Right forelimb (tissue), 1 donor: ENCODE measurements around the gene GABRG3.
"Not testable (repeated sequence)": the region's sequence is repeated elsewhere in the genome, so short reads cannot be mapped to it uniquely, and the experiment has no call there.

Experiments
- DNase-seq: peaks from one replicate; pipeline ENCODE4 v3.0.0-alpha.2; 2018

Gene GABRG3

DNA sequence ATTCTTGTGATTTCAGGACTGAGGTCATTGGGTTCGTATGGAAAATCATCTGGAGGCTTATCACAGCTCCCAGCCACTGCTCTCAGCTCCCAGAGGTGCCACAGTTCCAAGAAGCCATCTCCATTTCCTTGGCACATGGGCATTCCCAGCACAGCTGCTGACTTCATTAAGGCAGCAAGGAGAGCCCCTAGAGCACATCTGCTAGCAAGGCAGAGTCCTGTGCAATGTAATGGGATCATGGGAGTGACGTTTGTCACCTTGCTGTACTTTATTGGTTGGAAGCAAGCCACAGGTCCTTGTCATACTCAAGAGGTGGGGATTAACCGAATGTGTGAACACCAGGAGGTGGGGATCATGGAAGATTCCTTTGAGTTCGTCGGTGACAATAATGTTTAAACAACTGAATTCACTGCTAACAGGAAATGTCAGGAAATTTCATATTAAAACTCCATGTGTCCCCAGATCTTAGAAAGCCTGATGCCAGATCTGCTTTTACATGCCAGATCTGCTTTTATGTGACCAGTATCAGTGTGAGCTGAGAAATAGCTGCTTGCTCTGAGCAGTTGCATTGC is 148.8 kb downstream of the GABRG3 start:
- DNase-seq, result no peak

DNA sequence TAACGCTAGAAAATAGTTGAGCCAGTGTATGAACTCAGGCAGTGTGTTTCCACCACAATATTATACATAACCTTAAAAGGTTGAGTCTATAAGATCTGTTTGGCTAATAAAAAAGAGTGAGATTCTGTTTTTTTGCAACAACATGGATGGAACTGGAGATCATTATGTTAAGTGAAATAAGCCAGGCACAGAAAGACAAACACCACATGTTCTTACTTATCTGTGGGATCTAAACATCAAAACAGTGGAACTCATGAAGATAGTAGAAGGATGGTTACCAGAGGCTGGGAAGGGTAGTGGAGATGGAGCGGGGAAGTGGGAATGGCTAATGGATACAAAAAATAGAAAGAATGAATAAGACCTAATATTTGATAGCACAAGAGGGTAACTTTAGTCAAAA is 150.7 kb downstream of the GABRG3 start:
- DNase-seq, result no peak

DNA sequence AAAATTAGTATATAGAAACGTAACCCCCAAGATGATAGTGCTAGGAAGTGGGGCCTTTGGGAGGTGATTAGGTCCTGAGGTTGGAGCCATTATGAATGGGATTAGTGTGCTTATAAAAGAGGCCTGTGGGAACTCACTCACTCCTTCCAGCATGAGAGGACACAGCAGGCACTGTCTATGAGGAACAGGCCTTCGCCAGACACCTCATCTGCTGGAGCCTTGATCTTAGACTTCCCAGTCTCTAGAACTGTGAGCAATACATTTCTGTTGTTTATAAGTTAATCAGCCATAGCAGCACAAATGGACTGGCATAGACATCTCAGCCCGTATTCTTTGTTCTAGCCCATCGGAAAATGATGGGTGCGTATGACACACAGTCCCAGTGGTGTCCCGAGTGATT is 152.3 kb downstream of the GABRG3 start:
- DNase-seq, result no peak

DNA sequence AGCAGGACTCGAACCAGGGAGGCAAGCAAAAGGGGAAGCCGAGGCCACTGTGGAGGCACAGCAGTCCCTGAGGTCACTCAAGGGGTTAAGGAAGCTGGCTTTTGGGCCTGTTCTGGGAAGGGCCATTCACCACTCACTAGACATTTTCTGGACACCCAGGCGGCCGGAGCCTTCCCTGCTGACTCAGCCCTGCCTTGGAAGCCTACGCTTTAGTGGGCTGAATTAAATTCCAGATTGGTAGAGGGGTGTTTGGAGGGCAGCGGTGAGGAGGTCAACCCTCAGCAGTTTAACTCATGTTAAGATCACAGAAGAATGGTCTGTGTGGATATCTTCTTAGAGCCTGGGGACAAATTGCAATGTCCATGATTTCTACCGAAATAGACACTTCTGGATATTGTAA is 152.8 kb downstream of the GABRG3 start:
- no peak for DNase-seq

DNA sequence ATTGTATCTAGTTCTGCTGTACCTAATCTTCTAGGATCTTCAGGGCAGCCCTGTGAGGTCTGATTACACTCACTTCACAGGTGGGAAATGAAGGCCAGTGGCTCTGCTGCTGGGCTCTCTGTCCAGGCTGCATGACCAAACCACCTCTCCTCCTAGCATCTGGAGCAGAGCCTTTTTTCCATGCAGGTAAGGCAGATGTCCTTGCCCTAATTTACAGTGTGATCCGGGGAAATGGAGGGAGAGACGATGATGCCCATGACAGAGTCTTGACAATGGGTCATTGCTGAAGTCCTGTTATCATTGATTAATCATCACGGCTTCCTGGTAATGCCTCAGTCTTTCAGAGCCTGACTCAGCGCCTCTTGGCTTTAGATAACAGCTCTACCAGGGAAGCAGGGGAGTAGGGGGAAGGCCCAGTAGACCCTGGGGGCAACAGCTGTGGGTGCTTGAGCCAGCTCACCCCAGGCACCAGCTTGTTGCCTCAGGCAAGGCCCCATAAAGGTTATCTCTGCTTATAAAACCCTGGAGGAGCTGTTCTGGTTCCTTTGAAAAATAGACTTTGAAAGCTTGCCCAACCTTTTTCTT is 153.4 kb downstream of the GABRG3 start:
- DNase-seq, result no peak

DNA sequence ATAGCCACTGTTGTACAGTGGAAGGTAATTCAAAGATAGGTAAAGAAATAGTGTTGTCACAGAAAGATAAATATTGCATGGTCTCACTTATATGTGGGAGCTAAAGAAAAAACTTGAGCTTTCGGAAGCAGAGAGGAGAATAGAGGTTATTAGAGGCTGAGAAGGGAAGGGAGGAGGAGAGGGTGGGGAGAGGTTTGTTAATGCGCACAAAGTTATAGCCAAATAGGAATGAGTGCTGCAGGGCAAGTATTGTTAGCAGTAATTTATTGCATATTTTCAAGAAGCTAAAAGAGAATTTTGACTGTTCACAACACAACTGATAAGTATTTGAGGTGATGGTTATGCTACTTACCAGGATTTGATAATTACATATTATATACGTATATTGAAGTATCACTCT is 154.2 kb downstream of the GABRG3 start:
- DNase-seq, result no peak

DNA sequence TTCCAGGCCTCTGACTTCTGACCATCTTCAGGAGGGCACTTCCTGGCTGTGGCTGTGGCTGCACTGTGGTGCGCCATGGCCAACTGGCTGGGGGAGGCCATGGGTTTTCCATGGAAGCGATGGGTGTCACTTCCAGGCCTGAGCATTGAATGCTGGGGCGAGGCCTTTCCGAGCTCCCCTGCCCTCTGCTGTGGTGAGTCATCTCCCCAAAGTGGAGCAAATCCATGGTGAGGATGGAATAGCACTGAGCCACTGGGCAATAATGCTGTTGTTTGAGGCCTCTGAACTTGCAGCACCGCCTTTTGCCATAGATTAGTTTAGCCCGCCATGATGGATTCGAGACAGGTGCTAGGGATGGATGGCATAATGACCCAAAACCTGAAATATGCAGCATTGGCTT is 155.5 kb downstream of the GABRG3 start:
- no peak for DNase-seq

DNA sequence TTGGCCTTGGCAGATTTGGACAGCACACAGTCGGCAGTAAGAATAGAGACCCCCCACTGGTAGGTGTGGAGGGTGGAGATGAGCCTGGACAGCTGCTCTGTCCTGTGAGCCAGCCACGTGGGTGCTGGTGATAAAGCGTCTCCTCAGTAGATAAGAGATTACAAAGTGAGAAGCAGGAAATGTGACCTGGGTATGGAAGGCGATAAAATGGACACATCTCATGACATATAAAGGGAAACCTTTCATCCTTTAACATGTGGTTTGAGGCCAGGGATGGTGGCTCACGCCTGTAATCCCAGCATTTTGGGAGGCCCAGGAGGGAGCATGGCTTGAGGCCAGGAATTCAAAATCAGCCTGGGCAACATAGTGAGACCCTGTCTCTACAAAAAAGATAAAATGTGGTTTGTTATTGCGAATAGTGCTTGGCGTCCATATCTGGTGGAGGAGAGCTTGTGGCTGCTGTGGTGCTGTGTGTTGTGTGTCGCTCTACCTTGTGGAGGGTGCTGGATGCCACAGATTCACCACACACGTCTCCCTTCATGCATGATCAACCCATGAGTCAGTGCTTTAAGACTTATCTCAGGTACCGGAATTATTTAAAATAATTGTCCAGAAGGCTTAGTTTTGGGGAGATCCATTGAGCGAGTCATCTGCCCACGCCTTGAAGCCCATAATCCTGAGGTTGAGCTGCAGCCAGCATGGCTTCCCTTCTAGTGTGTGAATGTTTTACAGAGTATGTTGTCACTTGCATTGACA is 157.0 kb downstream of the GABRG3 start:
- no peak for DNase-seq

DNA sequence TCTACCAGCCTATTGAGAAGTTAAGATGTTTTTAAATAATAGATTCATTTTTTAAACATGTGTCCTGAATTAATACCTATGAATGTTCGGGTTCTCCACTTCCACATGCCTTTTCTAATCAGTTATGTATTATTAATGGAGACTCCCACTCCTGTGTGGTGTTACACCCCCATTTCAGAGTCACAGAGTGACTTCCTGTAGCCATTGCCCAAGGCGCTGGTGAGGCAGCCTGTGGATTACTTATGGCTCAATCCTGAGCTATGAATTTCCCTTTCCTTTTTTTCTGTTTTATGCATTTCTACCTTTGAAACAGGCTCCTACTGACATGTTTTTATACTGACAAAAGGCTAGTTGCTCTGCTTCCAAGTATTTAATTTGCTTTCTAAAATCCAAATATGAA is 162.3 kb downstream of the GABRG3 start:
- no peak for DNase-seq

DNA sequence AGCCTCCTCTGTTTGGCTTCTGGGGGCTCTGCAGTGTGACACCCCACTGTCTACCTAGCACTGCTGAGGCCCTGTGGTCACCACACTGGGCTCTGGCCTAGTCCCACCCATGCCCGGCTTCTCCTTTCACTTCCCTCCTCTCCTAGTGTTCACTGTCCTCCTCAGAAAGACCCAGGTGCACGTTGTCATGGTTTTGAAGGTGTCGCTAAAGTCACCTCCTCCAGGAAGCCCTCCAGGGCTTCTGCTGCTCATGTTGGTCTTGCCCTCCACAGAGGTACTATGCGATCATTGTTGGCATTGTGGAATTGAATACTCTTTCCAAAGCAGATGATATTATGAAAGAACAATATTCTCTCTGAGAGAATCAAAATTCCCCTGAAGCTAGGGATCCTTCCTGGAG is 163.5 kb downstream of the GABRG3 start:
- no peak for DNase-seq

DNA sequence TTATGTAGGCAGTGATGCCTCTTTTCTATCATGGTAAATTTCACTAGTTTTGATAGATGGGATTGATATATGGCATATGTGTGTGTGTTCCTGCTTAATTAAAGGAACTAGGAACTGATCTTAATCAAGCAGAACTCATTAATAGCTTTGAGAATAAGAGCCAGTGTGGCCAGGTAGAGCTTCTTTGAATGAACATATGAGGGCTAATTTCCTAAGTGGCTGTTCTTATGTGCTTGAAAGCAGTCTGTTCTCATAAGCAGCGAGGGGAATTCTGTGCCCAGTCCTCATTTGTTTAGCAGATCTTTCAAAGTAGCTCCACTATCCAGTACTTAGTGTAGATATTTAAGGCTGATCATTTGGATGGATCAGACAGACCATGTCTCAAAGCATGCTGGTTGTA is 164.2 kb downstream of the GABRG3 start:
- no peak for DNase-seq

DNA sequence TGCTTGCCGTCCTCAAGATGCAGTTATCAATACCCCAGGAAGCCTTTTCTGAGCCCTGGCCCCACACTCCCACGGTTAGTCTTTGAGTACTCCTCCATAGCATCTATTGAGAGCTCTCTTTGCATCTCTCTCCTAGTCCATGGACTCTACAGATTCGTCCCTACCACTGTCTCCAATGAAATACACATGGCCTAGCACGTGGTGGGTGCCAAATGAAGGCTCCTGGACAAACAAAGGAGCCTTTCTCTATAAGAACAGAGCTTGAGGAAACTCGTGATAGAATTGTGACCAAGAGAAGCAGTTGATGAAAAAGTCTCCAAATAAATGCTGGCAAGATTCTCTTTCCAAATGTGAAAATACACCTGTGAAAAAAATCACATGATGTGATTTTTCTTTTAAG is 166.1 kb downstream of the GABRG3 start:
- DNase-seq, result no peak

DNA sequence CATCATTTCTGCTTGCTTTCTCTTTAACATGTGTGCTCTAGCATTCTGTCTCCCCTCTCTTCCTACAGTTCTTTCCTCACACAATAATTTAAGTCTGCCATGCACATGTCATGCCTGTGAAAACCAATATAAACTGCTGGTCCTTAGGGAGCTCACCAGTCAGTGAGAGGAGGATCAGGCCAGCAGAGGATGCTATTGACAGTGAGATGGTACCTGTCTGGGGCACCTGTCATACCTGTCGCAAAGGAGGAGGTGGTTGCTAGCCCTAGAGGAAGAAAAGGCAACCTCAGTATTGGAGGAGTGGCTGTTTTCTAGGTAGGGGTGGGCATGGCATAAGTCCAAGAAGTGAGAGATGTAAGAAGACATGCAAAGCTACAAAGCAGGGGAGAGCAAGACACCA is 194.6 kb downstream of the GABRG3 start:
- no peak for DNase-seq

DNA sequence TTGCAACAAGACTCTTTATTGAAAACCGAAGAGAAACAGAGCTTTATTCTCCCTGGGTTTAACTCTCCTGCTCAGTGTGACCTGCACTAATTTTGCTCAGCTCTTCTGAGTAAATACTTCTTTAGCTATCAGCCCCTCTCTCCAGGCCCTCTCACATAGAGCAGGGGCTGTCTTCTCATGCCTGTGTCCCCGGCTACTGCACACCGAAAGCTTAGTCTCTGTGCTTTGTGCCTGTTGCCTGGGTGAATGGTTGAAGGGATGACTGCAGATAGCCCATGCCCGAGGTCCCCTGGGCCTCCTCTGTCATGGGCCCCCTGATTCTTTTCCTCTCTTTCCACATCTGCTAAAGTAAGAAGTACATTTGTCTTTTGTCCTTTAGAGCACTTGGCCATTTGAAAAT is 195.9 kb downstream of the GABRG3 start:
- DNase-seq, result no peak

DNA sequence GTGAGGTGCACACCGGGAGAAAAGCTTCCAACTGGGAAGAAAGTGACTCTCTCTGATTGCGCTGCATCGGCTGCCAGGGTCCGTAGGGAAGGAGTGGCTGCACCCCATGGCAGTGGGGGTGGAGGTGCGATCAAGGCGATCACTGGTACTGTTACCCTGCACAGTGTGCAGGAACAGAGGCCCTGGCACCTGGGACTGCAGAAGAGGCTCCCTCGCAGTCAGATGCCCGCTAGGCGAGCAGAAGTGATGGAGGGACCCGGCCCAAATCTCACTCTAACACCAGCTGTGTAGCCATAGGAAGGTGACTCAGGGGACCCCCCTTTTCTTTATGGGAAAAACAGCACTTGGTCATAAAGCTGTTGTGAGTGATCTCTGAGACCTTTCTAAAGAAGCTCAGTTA is 196.8 kb downstream of the GABRG3 start:
- DNase-seq, result no peak

DNA sequence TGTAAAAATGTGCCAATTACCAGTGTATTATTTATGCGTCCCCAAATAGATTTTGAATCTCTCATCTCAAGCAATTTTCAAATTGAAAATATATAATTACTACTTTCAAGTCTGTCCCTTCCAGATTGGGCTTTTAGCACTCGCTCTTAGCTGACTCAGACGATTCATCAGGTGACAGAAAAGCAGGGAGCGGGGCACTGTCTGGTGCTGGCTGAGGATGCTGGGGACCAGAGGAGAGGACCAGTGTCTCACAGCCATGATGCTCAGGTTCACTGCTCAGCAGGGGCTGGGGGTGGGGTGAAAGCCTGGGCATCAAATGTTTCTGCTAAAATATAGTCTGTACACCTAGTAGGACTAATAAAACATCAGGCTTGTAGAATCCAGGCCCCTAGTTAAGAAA is 199.9 kb downstream of the GABRG3 start:
- DNase-seq, result no peak

DNA sequence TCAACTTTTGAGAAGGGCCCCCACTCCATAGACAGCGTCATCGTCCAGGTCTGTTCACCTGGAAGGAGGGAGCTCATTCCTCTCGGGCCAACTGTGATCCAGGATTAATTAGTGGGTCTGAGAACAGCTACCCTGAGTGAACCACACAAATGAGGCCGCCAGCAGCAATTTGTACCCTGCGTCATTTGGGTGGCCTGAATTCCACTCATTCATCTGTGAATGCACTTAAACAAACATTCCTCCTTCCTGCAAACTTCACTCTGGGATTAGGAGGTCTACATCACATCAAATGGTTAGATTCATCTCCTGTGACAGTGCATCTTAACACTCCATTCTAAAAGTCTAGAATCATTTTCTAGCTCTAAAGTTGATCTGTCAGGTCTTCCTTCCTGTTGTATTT is 201.8 kb downstream of the GABRG3 start:
- DNase-seq, result no peak

DNA sequence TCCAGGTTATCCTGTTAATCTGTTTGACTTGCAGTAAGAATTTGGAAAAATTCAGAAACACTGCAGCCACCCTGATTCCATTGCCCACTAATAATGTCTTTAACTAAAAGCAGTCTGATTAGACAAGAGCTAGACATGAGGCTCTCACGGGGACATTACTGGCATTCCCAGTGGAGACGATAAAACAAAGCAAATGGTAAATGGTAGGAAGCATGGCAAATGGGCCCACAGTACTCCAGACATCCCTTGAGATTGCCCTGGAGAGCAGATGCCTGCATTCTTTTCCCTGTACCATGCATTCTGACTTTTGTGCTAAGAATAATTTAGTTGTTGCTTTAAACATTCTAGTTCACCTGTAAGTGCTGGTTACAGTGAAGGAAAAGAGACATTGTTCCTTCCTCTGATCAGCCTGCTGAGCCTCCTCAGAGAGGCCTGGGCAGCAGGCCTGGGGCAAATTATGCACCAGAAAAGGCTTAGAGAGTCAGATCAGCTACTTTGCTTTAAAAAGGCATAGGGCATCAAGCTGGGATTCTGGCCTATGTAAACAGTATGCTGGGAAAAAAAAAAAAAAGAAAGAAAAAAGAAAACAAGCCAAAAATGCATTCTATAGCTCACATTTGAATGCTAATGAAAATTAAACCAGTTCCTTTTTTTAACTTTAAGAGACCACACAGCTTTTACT is 204.6 kb downstream of the GABRG3 start:
- no peak for DNase-seq

DNA sequence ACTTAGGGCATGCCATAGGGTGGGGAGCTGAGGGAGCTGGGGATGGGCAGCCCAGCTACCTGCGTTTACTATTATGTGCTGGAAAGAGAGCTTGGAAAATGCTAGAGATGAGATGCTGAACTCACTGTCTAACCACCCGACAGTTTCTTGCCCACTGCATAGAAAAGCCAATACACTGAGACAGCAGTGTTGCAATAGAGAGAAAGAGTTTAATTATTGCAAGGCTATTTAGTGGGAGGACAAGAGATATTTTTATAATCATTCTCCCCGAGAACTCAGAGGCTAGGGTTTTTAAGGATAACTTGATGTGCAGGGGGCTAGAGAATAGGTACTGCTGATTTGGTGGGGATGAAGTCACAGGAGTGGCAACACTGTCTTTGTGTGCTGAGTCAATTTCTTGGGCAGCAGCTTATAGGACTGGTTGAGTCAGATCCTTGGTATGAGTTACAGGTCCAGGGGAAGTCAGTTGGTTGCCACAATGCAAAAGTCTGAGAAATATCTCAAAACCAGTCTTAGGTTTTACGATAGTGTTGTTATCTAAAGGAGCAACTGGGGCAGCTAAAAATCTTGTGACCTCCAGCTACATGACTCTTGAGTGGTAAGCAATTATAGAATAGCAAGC is 205.9 kb downstream of the GABRG3 start:
- DNase-seq, result no peak

DNA sequence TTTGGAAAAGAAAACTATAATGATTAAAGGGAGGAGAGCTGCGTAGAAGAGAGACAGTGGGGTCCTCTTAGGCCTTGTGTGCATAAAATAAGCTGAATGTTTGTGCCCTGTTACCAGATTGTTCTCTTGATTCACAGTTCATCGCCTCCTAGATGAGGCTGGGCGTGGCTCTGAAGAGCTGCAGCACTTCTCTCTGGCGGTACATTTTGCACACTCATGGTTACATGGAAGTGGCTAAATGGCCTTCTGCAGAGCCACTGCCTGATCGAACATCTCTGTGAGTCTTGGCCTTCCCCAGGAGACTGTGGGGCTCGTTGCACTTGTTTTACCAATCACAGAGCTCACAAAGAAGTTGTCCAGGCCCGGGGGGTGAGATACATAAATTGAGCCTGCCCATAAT is 208.8 kb downstream of the GABRG3 start:
- DNase-seq, result no peak

DNA sequence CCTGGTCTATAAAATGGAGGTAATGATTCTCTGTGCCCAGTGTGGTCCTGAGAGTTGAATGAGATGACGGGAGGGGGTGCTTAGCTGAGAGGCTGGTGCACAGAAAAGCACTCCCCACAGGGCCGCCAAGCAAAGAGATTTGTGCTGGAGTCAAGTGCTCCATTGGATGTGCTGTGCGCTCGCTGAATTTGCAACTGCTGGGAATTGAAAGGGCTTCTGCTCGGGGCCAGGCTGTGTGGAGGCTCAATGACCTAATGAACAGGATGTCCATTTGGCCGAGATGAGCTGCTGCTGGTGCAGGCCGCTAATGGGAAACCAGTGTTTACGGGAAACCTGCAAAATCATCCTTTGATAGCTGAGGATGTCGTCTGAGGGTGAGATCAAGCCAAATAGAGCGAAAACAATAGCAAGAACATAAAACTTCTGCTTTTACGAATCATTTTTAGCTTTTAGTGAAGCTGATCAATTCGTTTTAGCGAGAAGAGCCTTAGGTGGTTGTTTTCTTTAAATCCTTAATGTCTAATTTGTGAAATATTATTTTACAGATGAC is 211.7 kb downstream of the GABRG3 start:
- no peak for DNase-seq

DNA sequence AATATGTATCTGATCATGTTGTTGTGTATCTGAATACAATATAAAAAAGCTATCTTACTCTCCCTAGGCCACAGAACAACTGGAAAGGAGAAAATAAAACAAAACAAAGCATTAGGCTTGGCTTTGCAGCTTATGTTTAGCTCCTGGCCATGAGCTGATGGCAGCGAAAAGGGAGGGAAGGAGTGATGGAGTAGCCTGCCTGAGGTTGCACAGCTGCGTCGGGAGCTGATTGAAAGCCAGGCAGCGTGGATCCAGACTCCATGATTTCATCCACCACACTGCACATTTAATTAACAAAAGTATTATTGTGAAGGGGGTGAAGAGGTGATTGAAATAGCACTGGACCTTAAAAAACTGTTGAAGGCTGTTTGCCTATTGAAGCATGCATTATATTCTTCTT is 212.2 kb downstream of the GABRG3 start:
- DNase-seq, result no peak

DNA sequence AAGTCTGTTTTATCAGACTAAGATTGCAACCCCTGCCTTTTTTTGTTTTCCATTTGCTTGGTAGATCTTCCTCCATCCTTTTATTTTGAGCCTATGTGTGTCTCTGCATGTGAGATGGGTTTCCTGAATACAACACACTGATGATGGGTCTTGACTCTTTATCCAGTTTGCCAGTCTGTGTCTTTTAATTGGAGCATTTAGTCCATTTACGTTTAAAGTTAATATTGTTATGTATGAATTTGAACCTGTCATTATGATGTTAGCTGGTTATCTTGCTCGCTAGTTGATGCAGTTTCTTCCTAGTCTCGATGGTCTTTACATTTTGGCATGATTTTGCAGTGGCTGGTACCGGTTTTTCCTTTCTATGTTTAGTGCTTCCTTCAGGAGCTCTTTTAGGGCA is 220.5 kb downstream of the GABRG3 start:
- not testable (repeated sequence) for DNase-seq
